WTC11 (cell line): ENCODE results near the gene MDK. TPM values are rescaled to one million over a fixed set of nuclear protein-coding genes. Genes with fewer than 3 reads are reported as not detected.

Source experiments
- ATAC-seq: fragments of 200-7000 bp; cut with Tn5 transposase; 2 replicates; pipeline ENCODE4 v1.10.0; 2021; ENCODE audit warnings: mild to moderate bottlenecking, moderate library complexity
- CTCF ChIA-PET: fragments of 300-600 bp; sonication (Branson Sonifier 250); formaldehyde crosslinking; loops from one replicate; lab custom pipeline; 2021; ENCODE audit warnings: antibody characterized with exemption; lab: Charles Lee
- POLR2A ChIA-PET: fragments of 350-600 bp; sonication (Branson Sonifier 250); formaldehyde crosslinking; loops from one replicate; lab custom pipeline; 2021; ENCODE audit warnings: antibody characterized with exemption; lab: Charles Lee
- DNase-seq: peaks from one replicate; pipeline ENCODE4 v3.0.0; 2021; ENCODE audit warnings: low spot score
- H3K27ac Mint-ChIP-seq: 2 replicates; pipeline ENCODE4 v1.8.0; 2021; ENCODE audit warnings: mixed read lengths
- H3K27me3 Mint-ChIP-seq: 2 replicates; pipeline ENCODE4 v1.8.0; 2021; ENCODE audit warnings: low read depth, mild to moderate bottlenecking, moderate library complexity, mixed read lengths
- H3K36me3 Mint-ChIP-seq: 2 replicates; pipeline ENCODE4 v1.8.0; 2021; ENCODE audit warnings: mixed read lengths
- H3K4me1 Mint-ChIP-seq: 2 replicates; pipeline ENCODE4 v1.8.0; 2022; ENCODE audit warnings: mixed read lengths
- H3K4me3 Mint-ChIP-seq: 2 replicates; pipeline ENCODE4 v1.8.0; 2021; ENCODE audit warnings: mild to moderate bottlenecking, moderate library complexity, mixed read lengths
- H3K9me3 Mint-ChIP-seq: 2 replicates; pipeline ENCODE4 v1.8.0; 2021; ENCODE audit warnings: mixed read lengths
- ELF4 ChIP-seq: sonication (generic); formaldehyde crosslinking; IDR thresholded peaks from 2 replicates; pipeline ENCODE4 v1.8.1; 2022; ENCODE audit warnings: low read depth, mild to moderate bottlenecking, moderate library complexity, missing genetic modification reagents
- GRHL2 ChIP-seq: fragments of 250-450 bp; sonication (Bioruptor Pico); IDR thresholded peaks from 2 replicates; pipeline ENCODE4 v1.8.0; 2022; ENCODE audit warnings: mild to moderate bottlenecking, moderate library complexity; ENCODE audit not compliant: insufficient replicate concordance, severe bottlenecking
- NFATC4 ChIP-seq: fragments of 250-450 bp; sonication (Bioruptor Pico); IDR thresholded peaks from 2 replicates; pipeline ENCODE4 v1.9.0; 2021; ENCODE audit warnings: mild to moderate bottlenecking
- RORB ChIP-seq: fragments of 250-450 bp; sonication (Bioruptor Pico); IDR thresholded peaks from 2 replicates; pipeline ENCODE4 v1.9.0; 2021; ENCODE audit warnings: mild to moderate bottlenecking
- TP53 ChIP-seq: sonication (generic); formaldehyde crosslinking; IDR thresholded peaks from 2 replicates; pipeline ENCODE4 v1.8.1; 2023; ENCODE audit warnings: mild to moderate bottlenecking, missing genetic modification reagents
- ZNF423 ChIP-seq: fragments of 250-450 bp; sonication (Bioruptor Pico); IDR thresholded peaks from 2 replicates; pipeline ENCODE4 v2.1.2; 2022; ENCODE audit warnings: mild to moderate bottlenecking, moderate library complexity
- total RNA-seq: library from RNA; stranded (reverse); gene quantifications from 3 replicates; pipeline ENCODE4 v1.2.3, GENCODE V29; 2021
- TF ChIP-seq, protein P1 (sequence below): fragments of 200-600 bp; IDR thresholded peaks from 2 replicates; pipeline ENCODE4 v1.8.0; 2022; ENCODE audit warnings: antibody characterized with exemption
- TF ChIP-seq, protein P2 (sequence below): sonication (generic); formaldehyde crosslinking; IDR thresholded peaks from 2 replicates; pipeline ENCODE4 v1.8.1; 2023; ENCODE audit warnings: mild to moderate bottlenecking, moderate library complexity, missing genetic modification reagents
- TF ChIP-seq, protein P3 (sequence below): sonication (generic); formaldehyde crosslinking; IDR thresholded peaks from 2 replicates; pipeline ENCODE4 v1.8.1; 2023; ENCODE audit warnings: mild to moderate bottlenecking, missing genetic modification reagents, moderate library complexity
- TF ChIP-seq, protein P4 (sequence below): sonication (generic); formaldehyde crosslinking; IDR thresholded peaks from 2 replicates; pipeline ENCODE4 v1.8.1; 2023; ENCODE audit warnings: mild to moderate bottlenecking, missing genetic modification reagents
- TF ChIP-seq, protein P5 (sequence below): sonication (generic); formaldehyde crosslinking; IDR thresholded peaks from 2 replicates; pipeline ENCODE4 v1.8.1; 2022; ENCODE audit warnings: mild to moderate bottlenecking, missing genetic modification reagents, moderate library complexity, borderline replicate concordance
- TF ChIP-seq, protein P6 (sequence below): sonication (generic); formaldehyde crosslinking; IDR thresholded peaks from 2 replicates; pipeline ENCODE4 v1.8.0; 2022; ENCODE audit warnings: mild to moderate bottlenecking, missing genetic modification reagents

The MDK gene
- total RNA-seq, 1 experiment from 2014 or later = 560 TPM

DNA sequence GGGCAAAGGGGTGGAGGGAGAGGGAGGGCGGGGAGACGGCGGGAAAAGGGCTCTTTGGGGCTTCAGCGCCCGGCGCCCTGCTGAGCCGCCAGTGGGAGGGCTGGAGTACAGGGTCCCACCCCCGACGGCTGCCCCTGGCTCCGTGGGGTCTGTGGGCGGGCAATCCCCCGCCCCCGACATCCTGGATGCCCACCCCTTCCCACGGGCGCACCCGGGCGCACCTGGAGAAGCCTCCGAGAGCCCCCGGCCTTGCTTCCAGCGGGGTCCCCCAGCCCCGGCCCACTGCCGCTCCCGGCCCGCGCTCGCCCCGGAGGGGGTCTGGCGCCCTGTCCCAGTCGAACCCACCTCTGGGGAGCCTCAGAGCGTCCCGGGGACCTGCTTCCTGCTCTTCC, 9.7 kb downstream of the MDK start:
- no peak for DNase-seq

DNA sequence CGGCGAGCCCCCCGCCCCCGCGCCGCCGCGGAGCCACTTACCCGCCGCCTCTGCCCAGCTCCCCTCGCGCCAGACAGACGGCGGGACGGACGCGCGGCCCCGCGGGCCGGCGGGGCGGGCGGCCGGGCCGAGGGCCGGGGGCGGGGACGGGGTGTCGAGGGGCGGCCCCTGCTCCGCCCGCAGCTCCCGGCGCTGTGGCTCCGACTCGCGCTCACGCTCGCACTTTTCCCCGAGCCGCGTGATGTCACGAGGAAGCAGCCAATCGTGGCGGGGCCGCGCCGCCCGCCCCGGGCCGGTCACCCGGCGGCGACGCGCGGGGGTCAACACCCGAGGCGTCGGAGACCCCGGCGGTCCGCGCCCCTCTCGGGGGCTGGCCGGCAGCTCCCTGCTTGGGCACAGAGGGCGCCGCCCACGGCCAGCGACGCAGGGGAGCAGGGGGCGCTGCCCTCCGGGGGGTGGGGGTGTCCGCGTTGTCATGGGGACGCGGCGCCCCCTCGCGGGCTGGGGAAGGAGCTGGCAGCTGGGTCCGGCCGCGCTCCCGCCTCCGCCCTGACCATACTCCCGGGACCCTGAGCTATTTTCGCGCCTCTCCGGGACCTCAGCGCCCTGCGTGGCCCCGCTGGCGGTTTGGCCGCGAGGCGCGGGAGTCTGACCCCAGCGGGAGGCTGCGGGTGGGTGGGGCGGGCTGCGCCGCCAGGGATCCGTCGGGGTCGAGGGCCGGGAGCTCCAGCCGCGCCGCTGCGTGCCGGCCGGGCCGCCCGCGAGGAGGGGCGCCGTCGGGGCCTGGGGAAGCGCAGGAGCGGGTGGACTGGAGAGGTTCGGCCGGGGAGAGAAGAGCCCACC, 10.3 kb downstream of the MDK start, which contains the start of gene CHRM4:
CHRM4 (minus strand) TSS at position 199 of the 843 bp plus-strand sequence. CDS start 5,219 bp downstream, outside the sequence.
- Mint-ChIP-seq H3K27ac (no peak within 1 kb of the TSS), H3K4me3 (peak within 1 kb of the TSS; percentile 84), H3K27me3 (peaks cover 56% of the 10 kb centered on the region), H3K9me3 (no peaks in the 10 kb centered on the region), H3K4me1 (peaks cover 29% of the 10 kb centered on the region), H3K36me3 (no peaks in the 10 kb centered on the region)
- DNase-seq (peak; percentile 69), ATAC-seq (peak; percentile 15)
- TF ChIP-seq ZNF423 (CRISPR knock-in tag) = peak; percentile 74
- TF ChIP-seq NFATC4 (CRISPR knock-in tag) = no peak
- TF ChIP-seq, protein P1, sequence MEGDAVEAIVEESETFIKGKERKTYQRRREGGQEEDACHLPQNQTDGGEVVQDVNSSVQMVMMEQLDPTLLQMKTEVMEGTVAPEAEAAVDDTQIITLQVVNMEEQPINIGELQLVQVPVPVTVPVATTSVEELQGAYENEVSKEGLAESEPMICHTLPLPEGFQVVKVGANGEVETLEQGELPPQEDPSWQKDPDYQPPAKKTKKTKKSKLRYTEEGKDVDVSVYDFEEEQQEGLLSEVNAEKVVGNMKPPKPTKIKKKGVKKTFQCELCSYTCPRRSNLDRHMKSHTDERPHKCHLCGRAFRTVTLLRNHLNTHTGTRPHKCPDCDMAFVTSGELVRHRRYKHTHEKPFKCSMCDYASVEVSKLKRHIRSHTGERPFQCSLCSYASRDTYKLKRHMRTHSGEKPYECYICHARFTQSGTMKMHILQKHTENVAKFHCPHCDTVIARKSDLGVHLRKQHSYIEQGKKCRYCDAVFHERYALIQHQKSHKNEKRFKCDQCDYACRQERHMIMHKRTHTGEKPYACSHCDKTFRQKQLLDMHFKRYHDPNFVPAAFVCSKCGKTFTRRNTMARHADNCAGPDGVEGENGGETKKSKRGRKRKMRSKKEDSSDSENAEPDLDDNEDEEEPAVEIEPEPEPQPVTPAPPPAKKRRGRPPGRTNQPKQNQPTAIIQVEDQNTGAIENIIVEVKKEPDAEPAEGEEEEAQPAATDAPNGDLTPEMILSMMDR = peak; percentile 55
- TF ChIP-seq, protein P2, sequence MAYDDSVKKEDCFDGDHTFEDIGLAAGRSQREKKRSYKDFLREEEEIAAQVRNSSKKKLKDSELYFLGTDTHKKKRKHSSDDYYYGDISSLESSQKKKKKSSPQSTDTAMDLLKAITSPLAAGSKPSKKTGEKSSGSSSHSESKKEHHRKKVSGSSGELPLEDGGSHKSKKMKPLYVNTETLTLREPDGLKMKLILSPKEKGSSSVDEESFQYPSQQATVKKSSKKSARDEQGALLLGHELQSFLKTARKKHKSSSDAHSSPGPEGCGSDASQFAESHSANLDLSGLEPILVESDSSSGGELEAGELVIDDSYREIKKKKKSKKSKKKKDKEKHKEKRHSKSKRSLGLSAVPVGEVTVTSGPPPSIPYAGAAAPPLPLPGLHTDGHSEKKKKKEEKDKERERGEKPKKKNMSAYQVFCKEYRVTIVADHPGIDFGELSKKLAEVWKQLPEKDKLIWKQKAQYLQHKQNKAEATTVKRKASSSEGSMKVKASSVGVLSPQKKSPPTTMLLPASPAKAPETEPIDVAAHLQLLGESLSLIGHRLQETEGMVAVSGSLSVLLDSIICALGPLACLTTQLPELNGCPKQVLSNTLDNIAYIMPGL = 0 out of 2 replicates have a peak, but pooled peaks have one; percentile 13
- POLR2A ChIA-PET = interaction anchor here (0.5 to 1.3 kb wide), 9 partner anchors 8 to 1282 kb away, joined by 3 to 5 read pairs (median 3); no protein-coding TSS in a partner anchor
- CTCF ChIA-PET = interaction anchor here (0.5 to 6.6 kb wide), 67 partner anchors 8 to 1139 kb away, joined by 3 to 96 read pairs (median 4); partner anchors contain the start of genes ATG13, CREB3L1, DGKZ and LARGE2

More for the DNA sequence above, 9.7 kb downstream of the MDK start:
- H3K27ac Mint-ChIP-seq = no peak overlapping the region
- H3K4me3 Mint-ChIP-seq = no peak overlapping the region; the same call in 1 of the 2 replicates
- peaks cover 62% of the 10 kb centered on the region for H3K27me3 Mint-ChIP-seq
- no peaks in the 10 kb centered on the region for H3K36me3 Mint-ChIP-seq
- no peak for ATAC-seq
- ChIA-PET POLR2A (interaction anchor here (1.0 to 1.3 kb wide), 2 partner anchors 46 to 97 kb away, joined by 3 read pairs; no protein-coding TSS in a partner anchor), CTCF (interaction anchor here (0.6 to 6.6 kb wide), 31 partner anchors 8 to 1139 kb away, joined by 3 to 96 read pairs (median 6); partner anchors contain the start of gene MDK)
- no peaks in the 10 kb centered on the region for H3K9me3 Mint-ChIP-seq
- H3K4me1 Mint-ChIP-seq = peaks cover 29% of the 10 kb centered on the region
- TF ChIP-seq NFATC4 (CRISPR knock-in tag) (no peak), ELF4 (CRISPR knock-in tag) (no peak), RORB (CRISPR knock-in tag) (no peak), GRHL2 (CRISPR knock-in tag) (no peak), TP53 (CRISPR knock-in tag) (no peak)
- TF ChIP-seq, protein P3, sequence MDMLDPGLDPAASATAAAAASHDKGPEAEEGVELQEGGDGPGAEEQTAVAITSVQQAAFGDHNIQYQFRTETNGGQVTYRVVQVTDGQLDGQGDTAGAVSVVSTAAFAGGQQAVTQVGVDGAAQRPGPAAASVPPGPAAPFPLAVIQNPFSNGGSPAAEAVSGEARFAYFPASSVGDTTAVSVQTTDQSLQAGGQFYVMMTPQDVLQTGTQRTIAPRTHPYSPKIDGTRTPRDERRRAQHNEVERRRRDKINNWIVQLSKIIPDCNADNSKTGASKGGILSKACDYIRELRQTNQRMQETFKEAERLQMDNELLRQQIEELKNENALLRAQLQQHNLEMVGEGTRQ (CRISPR knock-in tag) = no peak
- TF ChIP-seq, protein P4, sequence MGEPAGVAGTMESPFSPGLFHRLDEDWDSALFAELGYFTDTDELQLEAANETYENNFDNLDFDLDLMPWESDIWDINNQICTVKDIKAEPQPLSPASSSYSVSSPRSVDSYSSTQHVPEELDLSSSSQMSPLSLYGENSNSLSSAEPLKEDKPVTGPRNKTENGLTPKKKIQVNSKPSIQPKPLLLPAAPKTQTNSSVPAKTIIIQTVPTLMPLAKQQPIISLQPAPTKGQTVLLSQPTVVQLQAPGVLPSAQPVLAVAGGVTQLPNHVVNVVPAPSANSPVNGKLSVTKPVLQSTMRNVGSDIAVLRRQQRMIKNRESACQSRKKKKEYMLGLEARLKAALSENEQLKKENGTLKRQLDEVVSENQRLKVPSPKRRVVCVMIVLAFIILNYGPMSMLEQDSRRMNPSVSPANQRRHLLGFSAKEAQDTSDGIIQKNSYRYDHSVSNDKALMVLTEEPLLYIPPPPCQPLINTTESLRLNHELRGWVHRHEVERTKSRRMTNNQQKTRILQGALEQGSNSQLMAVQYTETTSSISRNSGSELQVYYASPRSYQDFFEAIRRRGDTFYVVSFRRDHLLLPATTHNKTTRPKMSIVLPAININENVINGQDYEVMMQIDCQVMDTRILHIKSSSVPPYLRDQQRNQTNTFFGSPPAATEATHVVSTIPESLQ = no peak
- TF ChIP-seq, protein P5, sequence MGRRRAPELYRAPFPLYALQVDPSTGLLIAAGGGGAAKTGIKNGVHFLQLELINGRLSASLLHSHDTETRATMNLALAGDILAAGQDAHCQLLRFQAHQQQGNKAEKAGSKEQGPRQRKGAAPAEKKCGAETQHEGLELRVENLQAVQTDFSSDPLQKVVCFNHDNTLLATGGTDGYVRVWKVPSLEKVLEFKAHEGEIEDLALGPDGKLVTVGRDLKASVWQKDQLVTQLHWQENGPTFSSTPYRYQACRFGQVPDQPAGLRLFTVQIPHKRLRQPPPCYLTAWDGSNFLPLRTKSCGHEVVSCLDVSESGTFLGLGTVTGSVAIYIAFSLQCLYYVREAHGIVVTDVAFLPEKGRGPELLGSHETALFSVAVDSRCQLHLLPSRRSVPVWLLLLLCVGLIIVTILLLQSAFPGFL = no peak
- TF ChIP-seq, protein P6, sequence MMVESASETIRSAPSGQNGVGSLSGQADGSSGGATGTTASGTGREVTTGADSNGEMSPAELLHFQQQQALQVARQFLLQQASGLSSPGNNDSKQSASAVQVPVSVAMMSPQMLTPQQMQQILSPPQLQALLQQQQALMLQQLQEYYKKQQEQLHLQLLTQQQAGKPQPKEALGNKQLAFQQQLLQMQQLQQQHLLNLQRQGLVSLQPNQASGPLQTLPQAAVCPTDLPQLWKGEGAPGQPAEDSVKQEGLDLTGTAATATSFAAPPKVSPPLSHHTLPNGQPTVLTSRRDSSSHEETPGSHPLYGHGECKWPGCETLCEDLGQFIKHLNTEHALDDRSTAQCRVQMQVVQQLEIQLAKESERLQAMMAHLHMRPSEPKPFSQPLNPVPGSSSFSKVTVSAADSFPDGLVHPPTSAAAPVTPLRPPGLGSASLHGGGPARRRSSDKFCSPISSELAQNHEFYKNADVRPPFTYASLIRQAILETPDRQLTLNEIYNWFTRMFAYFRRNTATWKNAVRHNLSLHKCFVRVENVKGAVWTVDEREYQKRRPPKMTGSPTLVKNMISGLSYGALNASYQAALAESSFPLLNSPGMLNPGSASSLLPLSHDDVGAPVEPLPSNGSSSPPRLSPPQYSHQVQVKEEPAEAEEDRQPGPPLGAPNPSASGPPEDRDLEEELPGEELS (CRISPR knock-in tag) = no peak
- TF ChIP-seq, all 79 proteins: peak for 0
